HepG2 (cell line): ENCODE measurements around the gene HSDL2. TPM values are rescaled to one million over a fixed set of nuclear protein-coding genes. Genes with fewer than 3 reads are reported as not detected.
A peak's percentile ranks its signal among the peaks of the same experiment; 100 is the strongest.

Source experiments
- ARNTL ChIP-seq: sonication (generic); formaldehyde crosslinking; IDR thresholded peaks from 2 replicates; pipeline ENCODE4 v1.4.0; 2020; ENCODE audit warnings: mild to moderate bottlenecking, missing genetic modification reagents
- FOXO1 ChIP-seq: sonication (generic); formaldehyde crosslinking; IDR thresholded peaks from 2 replicates; pipeline ENCODE4 v1.4.0; 2020; ENCODE audit warnings: missing genetic modification reagents
- GATA4 ChIP-seq: sonication (generic); IDR thresholded peaks from 2 replicates; pipeline ENCODE4 v1.6.1; 2016; ENCODE audit warnings: antibody characterized with exemption, low read depth, borderline replicate concordance
- JUND ChIP-seq: sonication (generic); formaldehyde crosslinking; IDR thresholded peaks from 2 replicates; pipeline ENCODE4 v1.8.0; 2022; ENCODE audit warnings: mild to moderate bottlenecking, missing genetic modification reagents
- KDM4B ChIP-seq: sonication (generic); formaldehyde crosslinking; IDR thresholded peaks from 2 replicates; pipeline ENCODE4 v1.4.0; 2020; ENCODE audit warnings: missing genetic modification reagents
- KLF16 ChIP-seq, 2 experiments: sonication (generic) in 1 of 2; formaldehyde crosslinking in 1 of 2; IDR thresholded peaks; 2 replicates each; pipeline versions ENCODE4 v1.6.1 to v1.8.0; 2016 to 2023; ENCODE audit warnings: missing genetic modification reagents in 2 of 2, missing compliant biosample characterization in 1 of 2
- RBM22 ChIP-seq: fragments of 200-400 bp; formaldehyde crosslinking; optimal IDR thresholded peaks from 2 replicates; pipeline ENCODE3; 2017; ENCODE audit warnings: mild to moderate bottlenecking, low read length, moderate library complexity
- RFX3 ChIP-seq: IDR thresholded peaks from 2 replicates; pipeline ENCODE4 v1.6.1; 2016; ENCODE audit warnings: missing biosample characterization, missing genetic modification reagents
- RFX5 ChIP-seq: IDR thresholded peaks from 2 replicates; pipeline ENCODE4 v1.6.1; 2011; ENCODE audit warnings: low read depth, low read length, improper control_type of control experiment
- RORA ChIP-seq: sonication (generic); formaldehyde crosslinking; IDR thresholded peaks from 2 replicates; pipeline ENCODE4 v1.5.0; 2020; ENCODE audit warnings: mild to moderate bottlenecking, missing genetic modification reagents, moderate library complexity
- RXRB ChIP-seq: IDR thresholded peaks from 2 replicates; pipeline ENCODE4 v1.6.1; 2016; ENCODE audit warnings: borderline replicate concordance, missing genetic modification reagents, missing compliant biosample characterization
- TBX3 ChIP-seq: fragments of 450-650 bp; IDR thresholded peaks from 2 replicates; pipeline ENCODE4 v1.6.1; 2017; ENCODE audit warnings: antibody characterized with exemption, mild to moderate bottlenecking, inconsistent platforms, borderline replicate concordance
- TEAD3 ChIP-seq: optimal IDR thresholded peaks from 2 replicates; pipeline ENCODE3; 2016; ENCODE audit warnings: borderline replicate concordance
- TFDP2 ChIP-seq: sonication (generic); formaldehyde crosslinking; IDR thresholded peaks from 2 replicates; pipeline ENCODE4 v1.4.0; 2020; ENCODE audit warnings: missing genetic modification reagents
- THAP8 ChIP-seq: sonication (generic); formaldehyde crosslinking; IDR thresholded peaks from 2 replicates; pipeline ENCODE4 v1.5.1; 2020; ENCODE audit warnings: missing genetic modification reagents, mild to moderate bottlenecking, borderline replicate concordance
- ZBTB1 ChIP-seq: sonication (generic); formaldehyde crosslinking; IDR thresholded peaks from 2 replicates; pipeline ENCODE4 v1.4.0; 2020; ENCODE audit warnings: missing genetic modification reagents, borderline replicate concordance
- ZKSCAN5 ChIP-seq: sonication (generic); formaldehyde crosslinking; IDR thresholded peaks from 2 replicates; pipeline ENCODE4 v1.5.1; 2020; ENCODE audit warnings: mild to moderate bottlenecking, missing genetic modification reagents
- ZNF264 ChIP-seq: sonication (generic); formaldehyde crosslinking; IDR thresholded peaks from 2 replicates; pipeline ENCODE4 v1.4.0; 2020; ENCODE audit warnings: missing genetic modification reagents
- ZNF552 ChIP-seq: sonication (generic); formaldehyde crosslinking; IDR thresholded peaks from 2 replicates; pipeline ENCODE4 v1.9.0; 2022; ENCODE audit warnings: missing genetic modification reagents, mild to moderate bottlenecking, borderline replicate concordance
- ZNF563 ChIP-seq: sonication (generic); formaldehyde crosslinking; IDR thresholded peaks from 2 replicates; pipeline ENCODE4 v1.8.0; 2022; ENCODE audit warnings: mild to moderate bottlenecking, moderate library complexity, missing genetic modification reagents
- ZNF619 ChIP-seq: sonication (generic); formaldehyde crosslinking; IDR thresholded peaks from 2 replicates; pipeline ENCODE4 v1.4.0; 2020; ENCODE audit warnings: mild to moderate bottlenecking, missing genetic modification reagents
- ZNF746 ChIP-seq: sonication (generic); formaldehyde crosslinking; IDR thresholded peaks from 2 replicates; pipeline ENCODE4 v1.8.0; 2022; ENCODE audit warnings: mild to moderate bottlenecking, missing genetic modification reagents
- polyA plus RNA-seq, 8 experiments: library from polyadenylated mRNA; depleted of rRNA in 3 of 8; stranded (reverse) in 7 of 8; unstranded in 1 of 8; fragments of >200 nt; fragmentation: Illumina TruSeq in 4 of 8; extraction: Trizol in 4 of 8; gene quantifications; 2 replicates each; pipeline versions ENCODE4 v1.2.1 to v1.2.3, GENCODE V29; 2011 to 2016; ENCODE audit warnings: low read depth in 4 of 8, missing spikeins in 1 of 8, mixed read lengths in 1 of 8; ENCODE audit not compliant: insufficient read depth in 1 of 8
- total RNA-seq, 5 experiments: library from RNA; depleted of rRNA; stranded (reverse); fragments of >200 nt; fragmentation: Illumina TruSeq; extraction: Trizol; gene quantifications; 2 replicates each; pipeline ENCODE4 v1.2.3, GENCODE V29; 2016; ENCODE audit warnings: low read depth in 1 of 5
- TF ChIP-seq, protein P1 (sequence below): sonication (generic); formaldehyde crosslinking; IDR thresholded peaks from 2 replicates; pipeline ENCODE4 v1.4.0; 2020; ENCODE audit warnings: missing genetic modification reagents

Gene HSDL2
- total and polyA plus RNA-seq, 2 of the 13 experiments (the other 11 are each of a cell fraction or from before 2014, with no cell fraction given), result 55.3 to 80.2 TPM

DNA sequence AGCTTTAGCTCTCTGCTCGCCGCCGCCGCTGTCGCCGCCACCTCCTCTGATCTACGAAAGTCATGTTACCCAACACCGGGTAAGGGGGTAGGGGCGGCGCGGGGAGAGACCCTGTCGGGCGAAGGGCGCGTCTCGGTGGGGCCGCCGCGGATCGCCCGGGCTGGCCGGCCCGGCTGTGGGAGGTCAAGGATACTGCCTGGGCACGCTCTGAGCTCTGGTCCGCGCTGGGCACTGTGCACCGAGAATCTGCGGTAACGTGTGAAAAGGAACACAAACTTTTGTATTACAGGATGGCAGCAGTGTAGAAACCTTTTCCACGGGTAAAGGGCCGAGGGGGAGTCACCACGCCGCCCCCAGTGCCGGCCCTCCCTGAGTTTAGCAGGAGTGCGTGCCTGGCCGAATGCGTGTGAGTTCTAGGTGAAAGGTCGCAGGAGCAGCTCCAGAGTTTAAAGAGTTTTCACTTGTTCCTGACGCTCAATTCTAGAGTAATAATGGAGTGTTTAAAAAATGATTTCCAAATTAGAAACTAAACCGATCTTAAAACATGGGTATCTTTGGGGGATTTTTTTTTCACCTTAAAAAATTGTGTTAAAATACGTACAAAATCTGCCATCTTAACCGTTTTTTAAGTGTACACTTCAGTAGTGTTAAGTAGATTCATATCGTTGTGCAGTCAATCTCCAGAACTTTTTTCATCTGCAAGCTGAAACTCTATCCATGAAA, at the start of gene HSDL2 (continued):
- TF ChIP-seq GATA4 (no peak), FOXO1 (CRISPR knock-in tag) (no peak), JUND (CRISPR knock-in tag) (no peak), RFX5 (no peak), THAP8 (CRISPR knock-in tag) (no peak), TEAD3 (no peak), RBM22 (no peak), ARNTL (CRISPR knock-in tag) (no peak), RXRB (CRISPR knock-in tag) (peak; percentile 95), ZBTB1 (CRISPR knock-in tag) (no peak), ZNF264 (no peak), TBX3 (no peak), TFDP2 (CRISPR knock-in tag) (no peak; the same call in 1 of the 2 replicates), RFX3 (no peak), KLF16 (CRISPR knock-in tag; IDR thresholded peaks at IDR 0.05) (no peak; a peak in 1 of 4 replicates), ZNF619 (CRISPR knock-in tag) (no peak), ZKSCAN5 (no peak), ZNF552 (CRISPR knock-in tag) (no peak), RORA (CRISPR knock-in tag) (no peak), ZNF746 (no peak), KDM4B (CRISPR knock-in tag) (no peak), ZNF563 (peak; percentile 31; the same call in 1 of the 2 replicates)
- TF ChIP-seq, protein P1, sequence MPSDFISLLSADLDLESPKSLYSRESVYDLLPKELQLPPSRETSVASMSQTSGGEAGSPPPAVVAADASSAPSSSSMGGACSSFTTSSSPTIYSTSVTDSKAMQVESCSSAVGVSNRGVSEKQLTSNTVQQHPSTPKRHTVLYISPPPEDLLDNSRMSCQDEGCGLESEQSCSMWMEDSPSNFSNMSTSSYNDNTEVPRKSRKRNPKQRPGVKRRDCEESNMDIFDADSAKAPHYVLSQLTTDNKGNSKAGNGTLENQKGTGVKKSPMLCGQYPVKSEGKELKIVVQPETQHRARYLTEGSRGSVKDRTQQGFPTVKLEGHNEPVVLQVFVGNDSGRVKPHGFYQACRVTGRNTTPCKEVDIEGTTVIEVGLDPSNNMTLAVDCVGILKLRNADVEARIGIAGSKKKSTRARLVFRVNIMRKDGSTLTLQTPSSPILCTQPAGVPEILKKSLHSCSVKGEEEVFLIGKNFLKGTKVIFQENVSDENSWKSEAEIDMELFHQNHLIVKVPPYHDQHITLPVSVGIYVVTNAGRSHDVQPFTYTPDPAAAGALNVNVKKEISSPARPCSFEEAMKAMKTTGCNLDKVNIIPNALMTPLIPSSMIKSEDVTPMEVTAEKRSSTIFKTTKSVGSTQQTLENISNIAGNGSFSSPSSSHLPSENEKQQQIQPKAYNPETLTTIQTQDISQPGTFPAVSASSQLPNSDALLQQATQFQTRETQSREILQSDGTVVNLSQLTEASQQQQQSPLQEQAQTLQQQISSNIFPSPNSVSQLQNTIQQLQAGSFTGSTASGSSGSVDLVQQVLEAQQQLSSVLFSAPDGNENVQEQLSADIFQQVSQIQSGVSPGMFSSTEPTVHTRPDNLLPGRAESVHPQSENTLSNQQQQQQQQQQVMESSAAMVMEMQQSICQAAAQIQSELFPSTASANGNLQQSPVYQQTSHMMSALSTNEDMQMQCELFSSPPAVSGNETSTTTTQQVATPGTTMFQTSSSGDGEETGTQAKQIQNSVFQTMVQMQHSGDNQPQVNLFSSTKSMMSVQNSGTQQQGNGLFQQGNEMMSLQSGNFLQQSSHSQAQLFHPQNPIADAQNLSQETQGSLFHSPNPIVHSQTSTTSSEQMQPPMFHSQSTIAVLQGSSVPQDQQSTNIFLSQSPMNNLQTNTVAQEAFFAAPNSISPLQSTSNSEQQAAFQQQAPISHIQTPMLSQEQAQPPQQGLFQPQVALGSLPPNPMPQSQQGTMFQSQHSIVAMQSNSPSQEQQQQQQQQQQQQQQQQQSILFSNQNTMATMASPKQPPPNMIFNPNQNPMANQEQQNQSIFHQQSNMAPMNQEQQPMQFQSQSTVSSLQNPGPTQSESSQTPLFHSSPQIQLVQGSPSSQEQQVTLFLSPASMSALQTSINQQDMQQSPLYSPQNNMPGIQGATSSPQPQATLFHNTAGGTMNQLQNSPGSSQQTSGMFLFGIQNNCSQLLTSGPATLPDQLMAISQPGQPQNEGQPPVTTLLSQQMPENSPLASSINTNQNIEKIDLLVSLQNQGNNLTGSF, result no peak
